Left lung (tissue), 10 donors: ENCODE measurements around the gene ICE2. TPM values are rescaled to one million over a fixed set of nuclear protein-coding genes. Genes with fewer than 3 reads are reported as not detected.

Source experiments
- ATAC-seq: fragments of 200-7000 bp; cut with Tn5 transposase; one replicate; pipeline ENCODE4 v1.9.1; 2020; ENCODE audit warnings: moderate library complexity
- DNase-seq, 4 donors: peaks; one replicate each; pipeline ENCODE4 v3.0.0-alpha.2; 2013 to 2020
- H3K27ac ChIP-seq, 2 donors: fragments of 200-600 bp; sonication (generic) in 1 of 2; one replicate each; pipeline versions ENCODE4 v1.5.0 to v1.8.0; 2020 to 2021
- H3K27me3 ChIP-seq, 2 donors: fragments of 200-600 bp; sonication (generic) in 1 of 2; one replicate each; pipeline versions ENCODE4 v1.5.0 to v1.8.0; 2020 to 2021
- H3K36me3 ChIP-seq, 2 donors: fragments of 200-600 bp; sonication (generic) in 1 of 2; one replicate each; pipeline versions ENCODE4 v1.5.0 to v1.8.0; 2020 to 2021
- H3K4me1 ChIP-seq, 2 donors: fragments of 200-600 bp; one replicate each; pipeline ENCODE4 v1.8.0; 2021
- H3K4me3 ChIP-seq, 2 donors: fragments of 200-600 bp; sonication (generic) in 1 of 2; one replicate each; pipeline versions ENCODE4 v1.5.0 to v1.8.0; 2020 to 2021; ENCODE audit warnings: mild to moderate bottlenecking in 1 of 2
- H3K9me3 ChIP-seq, 2 donors: fragments of 200-600 bp; sonication (generic) in 1 of 2; one replicate each; pipeline versions ENCODE4 v1.5.0 to v1.8.0; 2020 to 2021
- CTCF ChIP-seq, 2 donors: fragments of 200-600 bp; sonication (generic) in 1 of 2; IDR thresholded peaks; one replicate each; pipeline versions ENCODE4 v1.5.0 to v1.8.0; 2021; ENCODE audit warnings: antibody characterized with exemption in 2 of 2
- intact Hi-C, 2 donors: fragments of 100-400 bp; cut with DNase I; formaldehyde crosslinking; loops; one replicate each; pipeline versions ENCODE4 v1.11.2 to v1.14.2; 2022
- polyA plus RNA-seq, 6 donors: library from polyadenylated mRNA; unstranded; fragments of 120-200 nt; gene quantifications; one replicate each; pipeline ENCODE4 v1.2.1, GENCODE V29; 2013; ENCODE audit not compliant: insufficient read length in 6 of 6
- total RNA-seq, 2 donors: library from RNA; stranded (reverse); fragmentation: NEBNext Ultra II Directional; extraction: Animal tissue kit (Norgen Biotek cat#: 25700); gene quantifications; one replicate each; pipeline ENCODE4 v1.2.1, GENCODE V29; 2021
- donor health status: DM: no; HTN: yes; CAD: no.
- donor health status: DM: no; HTN: no; CAD: no.

ICE2 gene
- total and polyA plus RNA-seq, 8 donors = 35.9 to 94.4 (median 80.8) TPM

DNA sequence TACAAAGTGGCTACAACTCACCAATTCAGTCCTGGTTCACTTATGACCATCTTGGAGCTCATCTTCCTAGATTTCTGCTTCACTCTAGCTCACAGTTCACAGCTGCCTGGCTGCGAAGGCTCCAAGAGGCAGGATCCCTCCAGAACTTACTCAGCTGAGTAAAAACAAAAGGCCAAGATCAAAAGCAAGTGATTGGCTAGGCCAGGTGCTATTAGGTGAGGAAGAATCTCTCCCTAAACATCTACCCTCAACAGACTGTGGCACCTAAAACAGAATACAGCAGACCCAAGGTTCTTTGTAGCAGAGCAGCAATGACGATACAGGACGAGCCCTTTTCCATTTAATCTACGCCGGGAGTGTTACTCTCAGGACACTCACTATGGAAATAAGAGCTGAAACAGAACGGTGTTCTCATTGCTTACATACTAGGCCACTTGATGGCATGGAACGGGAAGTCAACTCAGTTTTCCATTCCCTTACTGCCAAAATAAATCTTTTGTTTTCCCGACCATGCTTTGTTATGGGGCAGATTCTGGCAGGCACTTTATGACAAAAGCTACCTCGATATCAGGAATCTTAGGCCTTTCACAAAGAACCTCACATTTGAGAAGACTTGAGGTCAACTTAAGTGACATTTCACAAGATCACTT, 901 bp downstream of the ICE2 start:
- no peaks in the 10 kb centered on the region for H3K9me3 ChIP-seq
- H3K27me3 ChIP-seq = no peaks in the 10 kb centered on the region
- DNase-seq (peak in 2 of 4 donors; percentile 28 to 46), ATAC-seq (peak; percentile 50)
- H3K36me3 ChIP-seq = peaks cover 0 to 21% of the 10 kb centered on the region in 2 donors
- TF ChIP-seq CTCF (IDR thresholded peaks at IDR 0.05) = no peak
- H3K27ac ChIP-seq = peak overlapping the region; percentile 91 to 92
- peak overlapping the region; percentile 80 to 88 for H3K4me3 ChIP-seq
- intact Hi-C loops = no loop called here
- H3K4me1 ChIP-seq = peaks cover 21 to 37% of the 10 kb centered on the region in 2 donors

GRCh38 chr15:60477164-60477563, 1.8 kb downstream of the ICE2 start:
- ATAC-seq (no peak), DNase-seq (no peak)
- H3K36me3 ChIP-seq = peaks cover 0 to 28% of the 10 kb centered on the region in 2 donors
- TF ChIP-seq CTCF (IDR thresholded peaks at IDR 0.05) = no peak
- H3K4me1 ChIP-seq = peaks cover 21 to 37% of the 10 kb centered on the region in 2 donors
- H3K27me3 ChIP-seq = no peaks in the 10 kb centered on the region
- no peak overlapping the region for H3K27ac ChIP-seq
- no peaks in the 10 kb centered on the region for H3K9me3 ChIP-seq
- intact Hi-C loops = no loop called here
- H3K4me3 ChIP-seq = no peak overlapping the region

DNA sequence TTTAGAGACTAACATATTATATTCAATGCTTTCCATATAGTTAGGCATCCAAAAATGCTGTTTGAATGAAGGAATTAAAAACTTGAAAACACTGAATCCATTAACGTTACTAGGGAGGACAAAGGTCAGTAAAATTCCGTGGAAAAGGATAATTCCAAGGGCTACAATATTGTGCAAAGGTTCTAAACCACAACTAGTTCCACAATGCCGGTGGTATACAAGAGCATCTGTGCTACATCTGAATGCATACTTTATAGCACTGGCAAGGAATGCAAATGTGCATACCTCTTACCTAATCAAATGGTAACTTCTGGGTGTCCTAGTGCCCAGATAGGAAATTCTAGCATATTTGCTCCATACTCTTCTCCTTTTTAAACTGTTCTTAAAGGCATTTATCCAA, 2.2 kb downstream of the ICE2 start:
- H3K27me3 ChIP-seq = no peaks in the 10 kb centered on the region
- ATAC-seq (no peak), DNase-seq (no peak)
- no peak for TF ChIP-seq CTCF (IDR thresholded peaks at IDR 0.05)
- H3K9me3 ChIP-seq = no peaks in the 10 kb centered on the region
- H3K27ac ChIP-seq = no peak overlapping the region
- H3K4me3 ChIP-seq = no peak overlapping the region
- peaks cover 21 to 37% of the 10 kb centered on the region in 2 donors for H3K4me1 ChIP-seq
- H3K36me3 ChIP-seq = peaks cover 0 to 28% of the 10 kb centered on the region in 2 donors
- intact Hi-C loops = no loop called here

DNA sequence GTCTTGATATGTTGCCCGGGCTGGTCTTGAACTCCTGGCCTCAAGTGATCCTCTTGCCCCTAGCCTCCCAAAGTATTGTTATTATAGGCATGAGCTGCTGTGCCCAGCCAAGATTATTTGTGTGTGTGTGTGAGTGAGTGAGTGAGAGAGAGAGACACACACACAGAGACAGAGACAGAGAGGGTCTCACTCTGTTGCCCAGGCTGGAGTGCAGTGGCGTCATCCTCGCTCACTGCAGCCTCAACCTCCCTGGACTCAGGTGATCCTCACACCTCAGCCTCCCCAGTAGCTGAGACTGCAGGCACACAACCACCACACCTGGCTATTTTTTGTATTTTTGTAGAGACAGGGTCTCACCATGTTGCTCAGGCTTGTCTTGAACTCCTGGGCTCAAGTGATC, 5.8 kb downstream of the ICE2 start:
- peaks cover 14 to 38% of the 10 kb centered on the region in 2 donors for H3K4me1 ChIP-seq
- TF ChIP-seq CTCF (IDR thresholded peaks at IDR 0.05) = no peak
- no peaks in the 10 kb centered on the region for H3K27me3 ChIP-seq
- peaks cover 0 to 28% of the 10 kb centered on the region in 2 donors for H3K36me3 ChIP-seq
- H3K4me3 ChIP-seq = no peak overlapping the region
- no peak overlapping the region for H3K27ac ChIP-seq
- no peak for ATAC-seq
- DNase-seq = peak in 1 of 4 donors; percentile 27
- intact Hi-C loops = no loop called here
- H3K9me3 ChIP-seq = no peaks in the 10 kb centered on the region

GRCh38 chr15:60471314-60471713, 7.6 kb downstream of the ICE2 start:
- TF ChIP-seq CTCF (IDR thresholded peaks at IDR 0.05) = no peak
- Histone ChIP-seq H3K36me3 (peaks cover 0 to 45% of the 10 kb centered on the region in 2 donors), H3K9me3 (no peaks in the 10 kb centered on the region), H3K27ac (no peak overlapping the region), H3K4me3 (no peak overlapping the region), H3K27me3 (no peaks in the 10 kb centered on the region), H3K4me1 (peaks cover 0 to 19% of the 10 kb centered on the region in 2 donors)
- ATAC-seq (no peak), DNase-seq (no peak)
- intact Hi-C loops = no loop called here
